ENCODE measurements around the gene GOLGA6C. TPM values are rescaled to one million over a fixed set of nuclear protein-coding genes. Genes with fewer than 3 reads are reported as not detected.
"Not testable (repeated sequence)": the region's sequence is repeated elsewhere in the genome, so short reads cannot be mapped to it uniquely, and the experiment has no call there.

GOLGA6C gene
- total RNA-seq, 2 experiments from 2014 or later: not detected

DNA sequence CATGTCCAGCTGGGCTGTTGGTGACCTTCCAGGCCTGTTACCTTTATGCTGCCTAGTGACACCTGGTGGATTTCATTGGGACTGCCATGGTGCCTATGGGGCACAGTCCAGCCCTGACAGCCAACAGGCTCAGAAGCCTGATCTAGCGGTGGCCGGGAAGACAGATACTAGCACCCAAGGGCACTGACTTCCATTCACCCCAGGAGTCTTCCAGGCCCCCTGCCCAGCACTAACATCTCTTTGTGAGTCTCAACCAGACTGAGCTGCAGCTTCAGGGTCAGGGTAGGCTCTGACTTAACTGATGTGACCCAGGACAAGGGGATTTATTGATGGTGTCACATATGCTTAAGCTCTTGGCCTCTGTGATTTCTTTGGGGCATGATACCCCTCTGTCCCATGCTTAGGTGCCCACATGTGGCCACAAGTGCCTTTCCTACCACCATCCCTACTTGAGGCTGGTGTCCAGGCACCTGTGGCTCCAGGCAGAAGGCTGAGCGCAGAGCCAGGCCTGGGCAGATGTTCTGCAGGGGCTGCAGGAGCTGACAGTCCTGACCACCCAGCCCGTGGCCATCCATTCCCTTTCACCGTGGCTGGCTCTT, 16.5 kb downstream of the GOLGA6C start:
- H3K9me3 Mint-ChIP-seq (ENCODE audit: low read depth); H3K4me3 Mint-ChIP-seq; H3K27ac Mint-ChIP-seq; POLR2A ChIA-PET; H3K4me1 Mint-ChIP-seq; CTCF ChIA-PET; H3K36me3 Mint-ChIP-seq (ENCODE audit: low read depth); H3K27me3 Mint-ChIP-seq: not testable (repeated sequence)
- intact Hi-C loops (cut with DNase I, micrococcal nuclease): loop anchor here in 1 of 2 experiments (5.0 kb wide), 1 partner anchor 247 kb away; no protein-coding TSS in a partner anchor
- peak; percentile 74 for DNase-seq
- ATAC-seq: peak; percentile 73

DNA sequence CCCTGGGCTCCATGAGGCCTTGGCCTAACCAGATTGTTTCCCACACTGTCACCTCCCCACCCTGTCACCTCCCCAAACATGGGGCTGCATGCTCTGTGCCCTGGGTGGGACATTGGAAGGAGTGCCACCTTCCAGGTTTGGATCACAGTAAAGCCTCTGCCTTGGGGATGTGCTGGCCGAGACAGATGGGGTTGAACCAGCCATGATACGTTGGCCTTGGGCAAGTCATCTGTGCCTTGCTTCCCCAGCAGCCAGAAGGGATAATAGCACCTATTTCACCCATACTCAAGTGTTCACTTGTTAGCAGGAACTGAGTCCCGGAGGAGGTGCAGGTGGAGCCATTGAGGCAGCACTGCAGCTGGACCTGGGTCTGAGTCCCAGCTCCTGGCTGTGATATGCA, 17.5 kb downstream of the GOLGA6C start:
- H3K27ac Mint-ChIP-seq; POLR2A ChIA-PET; H3K9me3 Mint-ChIP-seq (ENCODE audit: low read depth); DNase-seq; H3K4me1 Mint-ChIP-seq; ATAC-seq; H3K4me3 Mint-ChIP-seq; CTCF ChIA-PET; intact Hi-C loops (cut with DNase I, micrococcal nuclease); H3K36me3 Mint-ChIP-seq (ENCODE audit: low read depth); H3K27me3 Mint-ChIP-seq: not testable (repeated sequence)

DNA sequence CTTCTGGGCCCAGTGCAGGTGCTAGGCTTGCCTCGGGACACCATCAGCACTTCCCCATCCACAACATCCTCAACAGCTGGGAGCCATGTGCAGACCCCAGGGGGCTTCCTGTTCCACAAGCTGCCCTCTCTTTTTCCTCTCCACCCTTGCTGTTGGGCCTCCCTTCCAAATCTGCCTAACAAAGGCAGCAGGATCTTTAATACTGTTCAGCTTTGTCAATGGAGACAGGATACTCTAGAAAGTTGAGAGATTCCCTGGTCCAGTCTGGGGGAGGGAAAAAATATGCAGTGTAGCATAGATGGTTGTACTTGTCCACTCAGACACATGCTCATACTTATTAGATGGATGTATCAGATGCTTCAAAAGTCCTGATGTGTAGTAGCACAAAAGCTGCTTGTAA, 20.4 kb downstream of the GOLGA6C start:
- H3K36me3 Mint-ChIP-seq (ENCODE audit: low read depth); DNase-seq; intact Hi-C loops (cut with DNase I, micrococcal nuclease); H3K4me1 Mint-ChIP-seq; H3K9me3 Mint-ChIP-seq (ENCODE audit: low read depth); H3K27me3 Mint-ChIP-seq; POLR2A ChIA-PET; H3K4me3 Mint-ChIP-seq; ATAC-seq; CTCF ChIA-PET; H3K27ac Mint-ChIP-seq: not testable (repeated sequence)

DNA sequence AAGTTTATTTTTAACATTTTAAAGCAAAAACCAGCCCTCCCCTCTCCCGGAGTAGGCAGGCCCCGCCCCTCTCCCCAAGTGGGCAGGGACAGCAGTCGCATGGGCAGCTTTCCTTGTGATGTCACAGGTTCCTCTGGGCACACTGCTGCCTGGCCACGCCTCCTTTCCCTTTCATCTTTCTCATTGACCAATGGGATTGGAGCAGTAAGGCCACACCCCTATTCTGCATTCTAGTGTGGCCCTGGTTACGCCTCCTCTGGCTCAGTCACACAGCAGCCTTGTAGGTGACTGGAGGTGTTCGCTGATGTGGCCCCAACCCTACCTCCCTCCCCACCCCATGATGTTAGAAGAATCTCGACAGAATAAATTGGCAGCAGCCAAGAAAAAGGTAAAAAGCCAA, 24.4 kb downstream of the GOLGA6C start, which contains the start of gene GOLGA6D:
TSS of gene GOLGA6D (plus strand) at position 264 of the 400 bp plus-strand sequence. CDS start at position 305, 41 bp downstream.
- H3K27ac Mint-ChIP-seq; DNase-seq; H3K27me3 Mint-ChIP-seq; CTCF ChIA-PET; H3K4me1 Mint-ChIP-seq; ATAC-seq; H3K9me3 Mint-ChIP-seq (ENCODE audit: low read depth); intact Hi-C loops (cut with DNase I, micrococcal nuclease); POLR2A ChIA-PET; H3K36me3 Mint-ChIP-seq (ENCODE audit: low read depth); H3K4me3 Mint-ChIP-seq: not testable (repeated sequence)

DNA sequence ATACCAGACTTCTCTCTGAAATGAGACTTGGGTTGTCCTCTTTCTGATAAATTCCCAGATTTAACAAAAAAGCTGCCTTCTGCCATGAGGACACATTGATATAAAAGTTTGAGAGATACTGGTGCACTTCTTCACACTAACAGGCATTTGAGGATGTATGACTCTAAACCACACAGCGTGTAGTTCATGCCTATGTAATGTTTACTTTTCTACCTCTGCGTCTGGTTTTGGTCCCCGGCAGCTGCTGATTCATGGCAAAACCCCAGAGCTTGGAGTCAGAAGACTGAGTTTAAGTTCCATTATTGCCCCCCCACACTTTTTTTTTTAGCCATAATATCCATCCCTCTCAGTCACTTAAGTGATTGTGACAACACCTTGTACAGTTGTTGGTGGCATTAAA, 26.0 kb downstream of the GOLGA6C start:
- DNase-seq; H3K9me3 Mint-ChIP-seq (ENCODE audit: low read depth); CTCF ChIA-PET; H3K27me3 Mint-ChIP-seq; H3K36me3 Mint-ChIP-seq (ENCODE audit: low read depth); ATAC-seq; POLR2A ChIA-PET; H3K4me3 Mint-ChIP-seq; H3K27ac Mint-ChIP-seq; H3K4me1 Mint-ChIP-seq; intact Hi-C loops (cut with DNase I, micrococcal nuclease): not testable (repeated sequence)

DNA sequence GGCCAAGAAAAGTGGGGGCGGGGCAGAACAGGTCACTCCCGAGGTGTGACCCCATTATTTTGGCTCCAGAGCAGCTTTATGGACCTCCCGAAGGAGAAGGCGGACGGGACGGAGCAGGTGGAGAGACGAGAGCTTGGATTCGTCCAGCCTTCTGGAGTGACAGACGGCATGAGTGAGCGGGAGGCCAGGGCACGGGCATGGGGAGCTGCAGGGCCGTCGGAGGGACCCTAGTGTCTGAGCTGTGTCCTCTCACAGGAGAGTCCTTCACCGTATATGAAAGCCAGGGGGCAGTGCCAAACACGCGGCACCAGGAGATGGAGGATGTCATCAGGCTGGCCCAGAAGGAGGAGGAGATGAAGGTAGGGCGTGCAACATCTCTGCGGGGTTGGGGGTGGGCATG, 35.5 kb downstream of the GOLGA6C start:
- POLR2A ChIA-PET; H3K4me3 Mint-ChIP-seq; H3K9me3 Mint-ChIP-seq (ENCODE audit: low read depth); DNase-seq; H3K4me1 Mint-ChIP-seq; CTCF ChIA-PET; intact Hi-C loops (cut with DNase I, micrococcal nuclease); H3K27ac Mint-ChIP-seq; H3K27me3 Mint-ChIP-seq; ATAC-seq; H3K36me3 Mint-ChIP-seq (ENCODE audit: low read depth): not testable (repeated sequence)

DNA sequence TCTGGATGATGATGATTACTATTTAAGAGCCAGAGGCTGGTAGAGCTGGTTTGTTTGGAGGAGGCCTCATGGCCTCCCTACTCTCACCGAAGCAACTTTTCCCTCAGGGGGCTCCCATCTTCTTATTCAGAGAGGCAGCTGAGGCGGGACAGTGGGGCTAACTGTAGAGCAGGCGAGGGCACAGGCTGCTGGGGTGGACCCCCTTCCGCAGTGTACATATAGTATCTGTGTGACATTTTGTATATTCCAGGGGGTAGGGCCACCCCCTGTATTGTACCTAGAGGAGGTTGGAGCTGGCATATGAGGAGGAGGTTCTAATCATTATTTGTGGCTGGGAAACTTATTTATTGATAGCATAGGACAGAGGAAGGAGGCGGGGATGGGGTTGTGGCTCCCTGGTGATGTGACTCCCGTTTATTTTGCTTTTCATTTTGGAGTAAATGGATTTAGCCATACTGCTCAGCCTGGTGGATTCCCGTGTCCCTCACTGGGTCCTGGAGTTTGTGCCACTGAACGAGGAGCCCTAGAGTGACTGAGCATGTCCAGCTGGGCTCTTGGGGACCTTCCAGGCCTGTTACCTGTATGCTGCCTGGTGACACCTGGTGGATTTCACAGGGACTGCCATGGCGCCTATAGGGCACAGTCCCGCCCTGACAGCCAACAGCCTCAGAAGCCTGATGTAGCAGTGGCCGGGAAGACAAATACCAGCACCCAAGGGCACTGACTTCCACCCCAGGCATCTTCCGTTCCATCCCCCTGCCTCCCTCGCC, 40.6 kb downstream of the GOLGA6C start:
- H3K9me3 Mint-ChIP-seq (ENCODE audit: low read depth); intact Hi-C loops (cut with DNase I, micrococcal nuclease); CTCF ChIA-PET; DNase-seq; H3K4me1 Mint-ChIP-seq; H3K4me3 Mint-ChIP-seq; H3K36me3 Mint-ChIP-seq (ENCODE audit: low read depth); H3K27me3 Mint-ChIP-seq; H3K27ac Mint-ChIP-seq: not testable (repeated sequence)
- peak; percentile 98 for ATAC-seq
- POLR2A ChIA-PET: interaction anchor here (0.6 kb wide), 1 partner anchor 479 kb away, joined by 6 read pairs; no protein-coding TSS in a partner anchor

DNA sequence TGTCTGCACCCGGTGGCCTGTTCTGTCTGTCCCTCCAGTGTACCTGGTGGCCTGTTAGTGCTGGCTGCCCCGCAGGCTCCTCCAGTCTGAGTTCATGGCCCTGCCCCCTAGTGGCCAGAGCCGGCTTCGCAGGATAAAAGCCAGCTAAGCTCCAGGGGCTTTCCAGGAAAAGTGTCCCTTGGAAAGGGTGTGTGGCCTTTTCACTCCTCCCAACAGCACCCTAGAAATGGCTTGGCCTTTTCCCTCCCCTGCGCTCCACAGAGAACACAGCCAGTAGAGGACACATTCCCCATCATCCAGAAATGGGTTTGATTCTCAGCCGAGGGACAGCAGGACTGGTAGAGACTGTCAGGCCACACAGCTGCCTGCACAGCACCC, 41.2 kb downstream of the GOLGA6C start:
- POLR2A ChIA-PET; H3K27me3 Mint-ChIP-seq; H3K27ac Mint-ChIP-seq; intact Hi-C loops (cut with DNase I, micrococcal nuclease); H3K4me3 Mint-ChIP-seq; CTCF ChIA-PET; H3K36me3 Mint-ChIP-seq (ENCODE audit: low read depth); H3K4me1 Mint-ChIP-seq; H3K9me3 Mint-ChIP-seq (ENCODE audit: low read depth): not testable (repeated sequence)
- peak; percentile 96 for ATAC-seq
- DNase-seq: peak; percentile 79

DNA sequence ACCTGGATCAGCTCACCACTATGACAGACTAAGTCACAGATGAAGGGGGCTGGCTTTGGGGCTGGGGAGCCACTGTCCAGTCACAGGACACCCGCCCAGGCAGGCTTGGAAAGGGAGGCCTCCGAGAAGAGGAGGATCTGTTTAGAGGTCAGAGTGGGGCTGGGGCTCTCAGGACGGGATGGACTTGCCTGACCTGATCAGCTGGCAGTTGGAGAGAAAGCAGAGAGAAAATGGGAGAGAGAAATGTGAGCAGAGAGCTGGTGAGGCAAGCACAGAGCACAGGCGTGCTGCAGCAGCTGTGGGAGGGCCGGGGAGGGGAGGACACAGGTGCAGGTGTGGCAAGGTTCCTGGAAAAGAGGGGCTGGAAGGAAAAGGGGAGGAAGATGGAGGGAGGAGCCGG, 41.9 kb downstream of the GOLGA6C start:
- POLR2A ChIA-PET; intact Hi-C loops (cut with DNase I, micrococcal nuclease); H3K27me3 Mint-ChIP-seq; H3K27ac Mint-ChIP-seq; H3K9me3 Mint-ChIP-seq (ENCODE audit: low read depth); H3K4me3 Mint-ChIP-seq; H3K4me1 Mint-ChIP-seq; ATAC-seq; DNase-seq; H3K36me3 Mint-ChIP-seq (ENCODE audit: low read depth): not testable (repeated sequence)
- CTCF ChIA-PET: interaction anchor here (0.7 kb wide), 1 partner anchor 66 kb away, joined by 3 read pairs; no protein-coding TSS in a partner anchor

DNA sequence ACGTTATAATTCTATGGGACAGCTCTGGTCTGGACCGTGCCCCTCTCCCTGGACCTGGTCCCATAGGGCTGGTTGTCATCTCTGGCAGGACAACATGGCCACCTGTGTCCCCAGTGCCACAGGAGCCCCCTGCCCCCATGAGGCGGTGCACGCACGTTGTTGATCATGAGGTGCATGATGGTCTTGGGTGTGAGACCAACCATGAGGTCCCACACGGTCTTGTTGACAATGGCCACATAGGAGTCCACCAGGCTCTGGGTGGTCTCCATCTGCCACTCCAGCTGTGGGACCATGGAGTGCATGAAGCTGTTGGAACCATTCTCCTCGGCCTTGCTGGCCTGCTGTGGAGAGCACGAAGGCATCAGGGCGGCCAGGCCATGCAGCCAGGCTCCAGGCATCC, 44.2 kb downstream of the GOLGA6C start:
- no peak overlapping the region for H3K27ac Mint-ChIP-seq
- H3K9me3 Mint-ChIP-seq (ENCODE audit: low read depth): no peaks in the 10 kb centered on the region
- no peaks in the 10 kb centered on the region for H3K36me3 Mint-ChIP-seq (ENCODE audit: low read depth)
- no peak overlapping the region for H3K4me3 Mint-ChIP-seq
- peaks cover 15% of the 10 kb centered on the region for H3K27me3 Mint-ChIP-seq
- DNase-seq (no peak), ATAC-seq (no peak)
- no peaks in the 10 kb centered on the region for H3K4me1 Mint-ChIP-seq
- CTCF ChIA-PET: no interaction called here
- intact Hi-C loops (cut with DNase I, micrococcal nuclease): no loop called here
- POLR2A ChIA-PET: no interaction called here

DNA sequence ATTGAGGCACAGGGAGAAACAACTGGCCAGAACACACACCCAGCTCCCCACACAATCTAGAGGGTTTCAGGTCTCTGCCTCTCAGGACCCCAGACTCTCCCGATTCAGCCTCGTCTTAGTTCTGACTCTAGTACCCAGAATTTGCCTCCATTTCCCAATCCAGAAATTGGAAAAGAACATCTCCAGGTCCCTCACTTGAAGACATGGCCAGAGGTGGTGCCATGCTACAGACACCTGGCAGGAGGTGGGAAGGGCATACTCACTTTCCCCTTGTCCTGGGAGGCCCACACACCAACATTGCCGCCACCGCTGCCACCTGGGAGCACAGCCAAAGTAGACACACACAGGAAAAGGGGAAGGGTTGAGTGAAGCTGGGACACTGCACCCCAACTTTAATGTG, 44.6 kb downstream of the GOLGA6C start:
- H3K27ac Mint-ChIP-seq; DNase-seq; intact Hi-C loops (cut with DNase I, micrococcal nuclease); H3K36me3 Mint-ChIP-seq (ENCODE audit: low read depth); CTCF ChIA-PET; H3K9me3 Mint-ChIP-seq (ENCODE audit: low read depth); ATAC-seq; H3K4me3 Mint-ChIP-seq; H3K4me1 Mint-ChIP-seq; POLR2A ChIA-PET: not testable (repeated sequence)
- H3K27me3 Mint-ChIP-seq: peaks cover 17% of the 10 kb centered on the region

DNA sequence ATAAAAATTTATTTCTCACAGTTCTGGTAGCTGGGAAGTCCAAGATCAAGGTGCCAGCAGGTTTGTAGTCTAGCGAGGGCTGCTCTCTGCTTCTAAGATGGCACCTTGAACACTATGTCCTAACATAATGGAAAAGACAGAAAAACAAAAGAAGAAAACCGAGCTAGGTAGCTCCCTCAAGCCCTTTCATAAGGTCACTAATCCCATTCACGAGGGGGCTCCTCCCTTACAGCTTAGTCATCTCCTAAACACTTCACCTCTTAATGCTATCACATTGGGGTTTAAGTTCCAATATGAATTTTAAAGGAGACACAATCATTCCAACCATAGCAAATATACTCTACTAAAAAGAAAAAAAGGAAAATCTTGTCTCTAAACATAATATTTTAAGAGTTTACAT, 48.1 kb downstream of the GOLGA6C start:
- intact Hi-C loops (cut with DNase I, micrococcal nuclease): no loop called here
- DNase-seq: no peak
- no peak for ATAC-seq
- CTCF ChIA-PET: interaction anchor here (0.9 kb wide), 1 partner anchor 97 kb away, joined by 4 read pairs; no protein-coding TSS in a partner anchor
- no peak overlapping the region for H3K27ac Mint-ChIP-seq
- POLR2A ChIA-PET: no interaction called here
- no peaks in the 10 kb centered on the region for H3K36me3 Mint-ChIP-seq (ENCODE audit: low read depth)
- no peaks in the 10 kb centered on the region for H3K9me3 Mint-ChIP-seq (ENCODE audit: low read depth)
- H3K4me3 Mint-ChIP-seq: no peak overlapping the region
- no peaks in the 10 kb centered on the region for H3K4me1 Mint-ChIP-seq
- H3K27me3 Mint-ChIP-seq: peaks cover 23% of the 10 kb centered on the region
